Sciatic nerve (tissue), 2 donors: Measurements from ENCODE around the gene PRKG1. TPM values are rescaled to one million over a fixed set of nuclear protein-coding genes. Genes with fewer than 3 reads are reported as not detected.
"Not testable (repeated sequence)": the region's sequence is repeated elsewhere in the genome, so short reads cannot be mapped to it uniquely, and the experiment has no call there.

Experiments
- ATAC-seq: fragments of 200-7000 bp; cut with Tn5 transposase; one replicate; pipeline ENCODE4 v1.9.1; 2020; ENCODE audit warnings: mild to moderate bottlenecking, moderate library complexity
- DNase-seq: peaks from one replicate; pipeline ENCODE4 v3.0.0-alpha.2; 2020; ENCODE audit warnings: low spot score
- intact Hi-C: fragments of 100-400 bp; cut with DNase I; formaldehyde crosslinking; loops from one replicate; pipeline ENCODE4 v1.14.2; 2022
- total RNA-seq: library from RNA; stranded (reverse); fragmentation: NEBNext Ultra II Directional; extraction: Animal tissue kit (Norgen Biotek cat#: 25700); gene quantifications from one replicate; pipeline ENCODE4 v1.2.1, GENCODE V29; 2021
- donor health status: DM: no; HTN: no; CAD: no.
- donor health status: DM: no; HTN: no; CAD: no.

The PRKG1 gene
- total RNA-seq, 1 donor from 2014 or later = 20.0 TPM

- ATAC-seq, intact Hi-C loops: not testable (repeated sequence)
Measured at GRCh38 chr10:52233351-52233991, 1159.2 kb downstream of the PRKG1 start.

GRCh38 chr10:52239771-52240170 lies 1165.5 kb downstream of the PRKG1 start:
- intact Hi-C loops = no loop called here
- no peak for ATAC-seq
- DNase-seq = no peak

More at GRCh38 chr10:52233351-52233991, 1159.2 kb downstream of the PRKG1 start:
- DNase-seq = not testable (repeated sequence)

GRCh38 chr10:52245547-52245946 lies 1171.3 kb downstream of the PRKG1 start:
- intact Hi-C loops = no loop called here
- no peak for DNase-seq
- ATAC-seq = no peak

- DNase-seq, ATAC-seq, intact Hi-C loops: not testable (repeated sequence)
Measured at GRCh38 chr10:52247929-52248328, 1173.6 kb downstream of the PRKG1 start.

GRCh38 chr10:52248697-52249306 lies 1174.5 kb downstream of the PRKG1 start:
- intact Hi-C loops = no loop called here
- no peak for DNase-seq
- ATAC-seq = no peak

- DNase-seq (no peak), ATAC-seq (no peak)
- intact Hi-C loops = no loop called here
Measured at GRCh38 chr10:52249850-52250395, 1175.6 kb downstream of the PRKG1 start.

GRCh38 chr10:52250510-52250909 lies 1176.2 kb downstream of the PRKG1 start:
- DNase-seq (no peak), ATAC-seq (no peak)
- intact Hi-C loops = no loop called here

- DNase-seq (no peak), ATAC-seq (no peak)
- intact Hi-C loops = no loop called here
Measured at GRCh38 chr10:52252307-52252706, 1178.0 kb downstream of the PRKG1 start.

- ATAC-seq (no peak), DNase-seq (no peak)
- intact Hi-C loops = no loop called here
Measured at GRCh38 chr10:52256832-52257691, 1182.8 kb downstream of the PRKG1 start.

- intact Hi-C loops = no loop called here
- DNase-seq (no peak), ATAC-seq (no peak)
Measured at GRCh38 chr10:52257692-52258075, 1183.4 kb downstream of the PRKG1 start.

- intact Hi-C loops = no loop called here
- no peak for ATAC-seq
Measured at GRCh38 chr10:52258799-52259425, 1184.6 kb downstream of the PRKG1 start.

GRCh38 chr10:52259426-52259812 lies 1185.1 kb downstream of the PRKG1 start:
- DNase-seq (no peak), ATAC-seq (no peak)
- intact Hi-C loops = no loop called here

More at GRCh38 chr10:52258799-52259425, 1184.6 kb downstream of the PRKG1 start:
- no peak for DNase-seq

GRCh38 chr10:52261362-52261761 lies 1187.1 kb downstream of the PRKG1 start:
- ATAC-seq (no peak), DNase-seq (no peak)
- intact Hi-C loops = no loop called here

- intact Hi-C loops = no loop called here
- DNase-seq (no peak), ATAC-seq (no peak)
Measured at GRCh38 chr10:52265131-52265926, 1191.0 kb downstream of the PRKG1 start.

- ATAC-seq (no peak), DNase-seq (no peak)
- intact Hi-C loops = no loop called here
Measured at GRCh38 chr10:52266858-52267257, 1192.6 kb downstream of the PRKG1 start.

GRCh38 chr10:52268790-52269189 lies 1194.5 kb downstream of the PRKG1 start:
- intact Hi-C loops = no loop called here
- DNase-seq = no peak
- ATAC-seq = no peak

- ATAC-seq (no peak), DNase-seq (no peak)
- intact Hi-C loops = no loop called here
Measured at GRCh38 chr10:52269233-52269632, 1194.9 kb downstream of the PRKG1 start.

GRCh38 chr10:52276163-52276562 lies 1201.9 kb downstream of the PRKG1 start:
- no peak for DNase-seq
- intact Hi-C loops = no loop called here
- no peak for ATAC-seq
